ENCODE results near the gene ERCC4. TPM values are rescaled to one million over a fixed set of nuclear protein-coding genes. Genes with fewer than 3 reads are reported as not detected.

The ERCC4 gene
- total RNA-seq, 3 donors from 2014 or later = 4.8 to 8.3 (median 7.9) TPM

GRCh38 chr16:13936596-13937081 is 16.7 kb downstream of the ERCC4 start:
- no peak overlapping the region for H3K4me3 ChIP-seq
- intact Hi-C loops (cut with DNase I; ENCODE audit: low total_unique reads) = no loop called here
- no peaks in the 10 kb centered on the region for H3K9me3 ChIP-seq
- no peaks in the 10 kb centered on the region for H3K4me1 ChIP-seq
- DNase-seq (ENCODE audit: low spot score in 2 of 2) = no peak
- H3K27ac ChIP-seq = peak overlapping the region; percentile 7 to 33
- TF ChIP-seq CTCF (IDR thresholded peaks at IDR 0.05) = no peak
- no peak for TF ChIP-seq POLR2AphosphoS5 (IDR thresholded peaks at IDR 0.05)
- no peak for TF ChIP-seq POLR2A (IDR thresholded peaks at IDR 0.05)
- H3K27me3 ChIP-seq = no peaks in the 10 kb centered on the region
- H3K36me3 ChIP-seq = no peaks in the 10 kb centered on the region

- Histone ChIP-seq H3K27me3 (no peaks in the 10 kb centered on the region), H3K27ac (no peak overlapping the region), H3K4me1 (no peaks in the 10 kb centered on the region), H3K9me3 (no peaks in the 10 kb centered on the region), H3K36me3 (no peaks in the 10 kb centered on the region), H3K4me3 (no peak overlapping the region)
- TF ChIP-seq POLR2AphosphoS5 (IDR thresholded peaks at IDR 0.05) (no peak), POLR2A (IDR thresholded peaks at IDR 0.05) (no peak), CTCF (IDR thresholded peaks at IDR 0.05) (no peak)
- no peak for DNase-seq (ENCODE audit: low spot score in 2 of 2)
- intact Hi-C loops (cut with DNase I; ENCODE audit: low total_unique reads) = no loop called here
Observed at GRCh38 chr16:13937411-13937810, 17.5 kb downstream of the ERCC4 start.

GRCh38 chr16:13938480-13938879 is 18.5 kb downstream of the ERCC4 start:
- H3K4me3 ChIP-seq = no peak overlapping the region
- no peak overlapping the region for H3K27ac ChIP-seq
- no peaks in the 10 kb centered on the region for H3K27me3 ChIP-seq
- TF ChIP-seq POLR2AphosphoS5 (IDR thresholded peaks at IDR 0.05) (no peak), POLR2A (IDR thresholded peaks at IDR 0.05) (no peak), CTCF (IDR thresholded peaks at IDR 0.05) (no peak)
- no peaks in the 10 kb centered on the region for H3K36me3 ChIP-seq
- no peaks in the 10 kb centered on the region for H3K9me3 ChIP-seq
- DNase-seq (ENCODE audit: low spot score in 2 of 2) = no peak
- H3K4me1 ChIP-seq = no peaks in the 10 kb centered on the region
- intact Hi-C loops (cut with DNase I; ENCODE audit: low total_unique reads) = no loop called here

- TF ChIP-seq POLR2A (IDR thresholded peaks at IDR 0.05) (no peak), CTCF (IDR thresholded peaks at IDR 0.05) (no peak), POLR2AphosphoS5 (IDR thresholded peaks at IDR 0.05) (no peak)
- Histone ChIP-seq H3K9me3 (no peaks in the 10 kb centered on the region), H3K36me3 (no peaks in the 10 kb centered on the region), H3K27me3 (no peaks in the 10 kb centered on the region), H3K27ac (no peak overlapping the region), H3K4me1 (no peaks in the 10 kb centered on the region), H3K4me3 (no peak overlapping the region)
- intact Hi-C loops (cut with DNase I; ENCODE audit: low total_unique reads) = no loop called here
- DNase-seq (ENCODE audit: low spot score in 2 of 2) = no peak
Observed at GRCh38 chr16:13939821-13940220, 19.9 kb downstream of the ERCC4 start.

GRCh38 chr16:13940397-13940933 is 20.5 kb downstream of the ERCC4 start:
- no peak for TF ChIP-seq POLR2AphosphoS5 (IDR thresholded peaks at IDR 0.05)
- no peak for TF ChIP-seq POLR2A (IDR thresholded peaks at IDR 0.05)
- no peak for TF ChIP-seq CTCF (IDR thresholded peaks at IDR 0.05)
- Histone ChIP-seq H3K9me3 (no peaks in the 10 kb centered on the region), H3K27me3 (no peaks in the 10 kb centered on the region), H3K36me3 (no peaks in the 10 kb centered on the region), H3K4me3 (no peak overlapping the region), H3K27ac (no peak overlapping the region), H3K4me1 (no peaks in the 10 kb centered on the region)
- intact Hi-C loops (cut with DNase I; ENCODE audit: low total_unique reads) = no loop called here
- DNase-seq (ENCODE audit: low spot score in 2 of 2) = no peak
